SU-DHL-6 (cell line): ENCODE data around the gene DQX1.

Experiments
- H2AFZ ChIP-seq: fragments of 200-600 bp; sonication (generic); 2 replicates; pipeline ENCODE4 v1.6.1; 2014; ENCODE audit warnings: low read depth, mild to moderate bottlenecking, moderate library complexity, mixed read lengths, antibody characterized with exemption, low read length; ENCODE audit not compliant: severe bottlenecking
- H3F3A ChIP-seq: fragments of 200-600 bp; shearing (Covaris generic); 2 replicates; pipeline ENCODE4 v1.6.0; 2016; ENCODE audit warnings: antibody characterized with exemption, mild to moderate bottlenecking; ENCODE audit not compliant: insufficient read depth
- H3K27ac ChIP-seq: fragments of 200-600 bp; sonication (generic); 2 replicates; pipeline ENCODE4 v1.5.1; 2016; ENCODE audit warnings: low read depth, mild to moderate bottlenecking, low read length, moderate library complexity, mixed read lengths
- H3K27me3 ChIP-seq: fragments of 200-600 bp; sonication (generic), shearing (Covaris generic); 2 replicates; pipeline ENCODE4 v1.6.0; 2014; ENCODE audit warnings: mild to moderate bottlenecking, low read length
- H3K36me3 ChIP-seq: fragments of 200-600 bp; sonication (generic); 2 replicates; pipeline ENCODE4 v1.6.1; 2014; ENCODE audit warnings: mild to moderate bottlenecking, low read length, mixed read lengths
- H3K4me2 ChIP-seq: fragments of 300-600, 200-600 bp; shearing (Covaris generic), sonication (generic); 2 replicates; pipeline ENCODE4 v1.6.0; 2014; ENCODE audit warnings: low read length, low read depth, mild to moderate bottlenecking; ENCODE audit not compliant: poor library complexity, severe bottlenecking
- H3K4me3 ChIP-seq: fragments of 200-600 bp; sonication (generic); 2 replicates; pipeline ENCODE4 v1.5.1; 2014; ENCODE audit warnings: antibody characterized with exemption, low read length, mild to moderate bottlenecking, mixed read lengths; ENCODE audit not compliant: insufficient read depth, poor library complexity, severe bottlenecking
- H3K79me2 ChIP-seq: fragments of 200-600 bp; sonication (generic); 2 replicates; pipeline ENCODE4 v1.6.1; 2014; ENCODE audit warnings: mild to moderate bottlenecking, low read length, moderate library complexity; ENCODE audit not compliant: insufficient read depth
- H3K9ac ChIP-seq: fragments of 200-600 bp; sonication (generic); 2 replicates; pipeline ENCODE4 v1.7.0; 2014; ENCODE audit warnings: mild to moderate bottlenecking, low read length
- H3K9me2 ChIP-seq: fragments of 200-600 bp; sonication (generic); replicated peaks from 2 replicates; pipeline ENCODE4 v1.6.1; 2014; ENCODE audit warnings: low read length; ENCODE audit not compliant: insufficient read depth
- H3K9me3 ChIP-seq: fragments of 200-600 bp; sonication (generic); 2 replicates; pipeline ENCODE4 v1.6.1; 2014; ENCODE audit warnings: low read length, mixed read lengths; ENCODE audit not compliant: insufficient read depth
- H4K20me1 ChIP-seq: fragments of 200-600 bp; sonication (generic); 2 replicates; pipeline ENCODE4 v1.6.1; 2014; ENCODE audit warnings: low read depth, mild to moderate bottlenecking, antibody characterized with exemption, low read length, moderate library complexity, mixed read lengths
- EZH2phosphoT487 ChIP-seq: fragments of 200-600 bp; sonication (generic), shearing (Covaris generic); conservative IDR thresholded peaks from 2 replicates; pipeline ENCODE4 v1.6.1; 2018; ENCODE audit warnings: mild to moderate bottlenecking, antibody characterized with exemption, low read length, moderate library complexity, mixed read lengths
- TF ChIP-seq, protein P1 (sequence below): fragments of 200-600 bp; sonication (generic); IDR thresholded peaks from one replicate; pipeline ENCODE4 v1.5.1; 2017; ENCODE audit warnings: antibody characterized with exemption, mild to moderate bottlenecking, low read length, moderate library complexity; ENCODE audit not compliant: insufficient read depth, poor library complexity, severe bottlenecking

The DQX1 gene

GRCh38 chr2:74524955-74525716 lies 895 bp downstream of the DQX1 start:
- H3K4me3 ChIP-seq, result no peak overlapping the region
- peaks cover 11% of the 10 kb centered on the region for H3K36me3 ChIP-seq
- H3K9me2 ChIP-seq, result no peaks in the 10 kb centered on the region
- no peak for TF ChIP-seq EZH2phosphoT487
- TF ChIP-seq, protein P1, sequence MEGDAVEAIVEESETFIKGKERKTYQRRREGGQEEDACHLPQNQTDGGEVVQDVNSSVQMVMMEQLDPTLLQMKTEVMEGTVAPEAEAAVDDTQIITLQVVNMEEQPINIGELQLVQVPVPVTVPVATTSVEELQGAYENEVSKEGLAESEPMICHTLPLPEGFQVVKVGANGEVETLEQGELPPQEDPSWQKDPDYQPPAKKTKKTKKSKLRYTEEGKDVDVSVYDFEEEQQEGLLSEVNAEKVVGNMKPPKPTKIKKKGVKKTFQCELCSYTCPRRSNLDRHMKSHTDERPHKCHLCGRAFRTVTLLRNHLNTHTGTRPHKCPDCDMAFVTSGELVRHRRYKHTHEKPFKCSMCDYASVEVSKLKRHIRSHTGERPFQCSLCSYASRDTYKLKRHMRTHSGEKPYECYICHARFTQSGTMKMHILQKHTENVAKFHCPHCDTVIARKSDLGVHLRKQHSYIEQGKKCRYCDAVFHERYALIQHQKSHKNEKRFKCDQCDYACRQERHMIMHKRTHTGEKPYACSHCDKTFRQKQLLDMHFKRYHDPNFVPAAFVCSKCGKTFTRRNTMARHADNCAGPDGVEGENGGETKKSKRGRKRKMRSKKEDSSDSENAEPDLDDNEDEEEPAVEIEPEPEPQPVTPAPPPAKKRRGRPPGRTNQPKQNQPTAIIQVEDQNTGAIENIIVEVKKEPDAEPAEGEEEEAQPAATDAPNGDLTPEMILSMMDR, result no peak
- H4K20me1 ChIP-seq, result no peaks in the 10 kb centered on the region
- H3K27ac ChIP-seq, result no peak overlapping the region
- H3K9ac ChIP-seq, result no peak overlapping the region
- peaks cover 21% of the 10 kb centered on the region for H3K79me2 ChIP-seq
- H3F3A ChIP-seq, result 0 out of 2 replicates have a peak, but pooled peaks cover 6% of the 10 kb centered on the region
- no peaks in the 10 kb centered on the region for H3K9me3 ChIP-seq
- H3K27me3 ChIP-seq, result no peaks in the 10 kb centered on the region
- H3K4me2 ChIP-seq, result no peak overlapping the region
- H2AFZ ChIP-seq, result no peak overlapping the region

DNA sequence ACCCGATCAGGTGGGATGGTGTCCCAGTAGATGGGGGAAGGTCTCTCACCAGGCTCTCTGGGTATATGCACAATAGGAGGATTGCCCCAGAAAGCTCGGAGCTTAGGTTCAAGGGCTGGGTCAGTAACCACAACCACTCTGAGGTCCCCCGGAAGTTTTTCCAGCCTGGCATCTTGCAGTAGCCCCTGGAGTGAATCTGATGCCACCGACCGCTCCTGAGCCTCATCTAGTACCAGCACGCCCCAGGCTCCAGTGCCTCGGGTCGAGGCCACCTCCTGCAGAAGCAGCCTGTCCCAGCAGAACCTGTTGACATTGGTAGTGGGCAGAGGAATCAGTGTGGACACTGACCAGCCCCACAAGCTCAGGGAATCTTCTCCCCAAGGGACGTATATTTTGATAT lies 2.0 kb downstream of the DQX1 start:
- Histone ChIP-seq H3K4me2 (no peak overlapping the region), H3K79me2 (peaks cover 14% of the 10 kb centered on the region), H2AFZ (no peak overlapping the region), H3F3A (0 out of 2 replicates have a peak, but pooled peaks cover 6% of the 10 kb centered on the region), H3K27me3 (no peaks in the 10 kb centered on the region), H4K20me1 (no peaks in the 10 kb centered on the region), H3K9ac (no peak overlapping the region), H3K9me3 (no peaks in the 10 kb centered on the region), H3K9me2 (no peaks in the 10 kb centered on the region), H3K27ac (no peak overlapping the region), H3K36me3 (peaks cover 11% of the 10 kb centered on the region), H3K4me3 (no peak overlapping the region)
- TF ChIP-seq, protein P1, result no peak
- no peak for TF ChIP-seq EZH2phosphoT487

- Histone ChIP-seq H3K27ac (no peak overlapping the region), H3K36me3 (peaks cover 11% of the 10 kb centered on the region), H3K27me3 (no peaks in the 10 kb centered on the region), H3F3A (0 out of 2 replicates have a peak, but pooled peaks cover 6% of the 10 kb centered on the region), H4K20me1 (no peaks in the 10 kb centered on the region), H3K9ac (no peak overlapping the region), H2AFZ (no peak overlapping the region), H3K79me2 (no peaks in the 10 kb centered on the region; the same call in 1 of the 2 replicates), H3K4me2 (no peak overlapping the region), H3K9me3 (no peaks in the 10 kb centered on the region), H3K9me2 (no peaks in the 10 kb centered on the region), H3K4me3 (no peak overlapping the region)
- TF ChIP-seq, protein P1, result no peak
- TF ChIP-seq EZH2phosphoT487, result no peak
Measured at GRCh38 chr2:74522516-74522915, 3.5 kb downstream of the DQX1 start.
